DLD1 (cell line): ENCODE data around the gene SYCP2L.
"Not testable (repeated sequence)": the region's sequence is repeated elsewhere in the genome, so short reads cannot be mapped to it uniquely, and the experiment has no call there.

Experiments
- in situ Hi-C: cut with HindIII; loops from 2 replicates; pipeline ENCODE4 v1.10.0; 2017; ENCODE audit warnings: low sequenced_read_pairs

SYCP2L gene

GRCh38 chr6:10954590-10955010 is 67.7 kb downstream of the SYCP2L start:
- in situ Hi-C loops, result no loop called here

DNA sequence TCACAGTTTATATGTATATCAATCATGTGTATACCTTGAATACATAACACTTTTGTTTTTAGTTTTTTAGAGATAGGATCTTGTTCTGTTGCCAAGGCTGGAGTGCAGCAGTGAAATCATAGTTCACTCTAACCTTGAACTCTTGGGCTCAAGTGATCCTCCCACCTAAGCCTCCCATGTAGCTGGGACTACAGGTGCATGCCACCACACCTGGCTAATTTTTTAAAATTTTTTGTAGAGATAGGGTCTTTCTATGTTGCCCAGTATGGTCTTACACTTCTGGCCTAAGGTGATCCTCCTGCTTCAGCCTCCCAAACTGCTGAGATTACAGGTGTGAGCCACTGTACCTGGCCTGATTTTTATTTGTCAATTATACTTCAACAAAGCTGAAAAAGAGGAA is 69.9 kb downstream of the SYCP2L start:
- in situ Hi-C loops, result no loop called here

DNA sequence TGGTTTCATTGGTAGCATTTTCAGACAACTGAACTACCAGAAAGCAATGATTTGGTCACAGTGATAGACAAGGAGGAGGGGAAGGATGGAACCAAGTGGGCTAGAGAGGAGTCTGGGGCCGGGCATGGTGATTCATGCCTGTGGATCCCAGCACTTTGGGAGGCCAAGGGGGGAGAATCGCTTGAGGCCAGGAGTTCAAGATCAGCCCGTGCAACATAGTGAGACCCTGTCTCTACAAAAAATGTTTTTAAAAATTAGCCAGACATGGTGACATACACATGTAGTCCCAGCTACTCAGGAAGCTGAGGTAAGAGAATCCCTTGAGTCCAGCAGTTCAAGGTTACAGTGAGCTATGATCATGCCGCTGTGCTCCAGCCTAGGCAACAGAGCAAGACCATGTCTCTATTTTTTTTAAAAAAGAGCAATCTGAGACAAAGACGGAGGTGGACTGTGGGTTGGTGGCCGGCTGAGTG is 70.6 kb downstream of the SYCP2L start:
- in situ Hi-C loops, result no loop called here

DNA sequence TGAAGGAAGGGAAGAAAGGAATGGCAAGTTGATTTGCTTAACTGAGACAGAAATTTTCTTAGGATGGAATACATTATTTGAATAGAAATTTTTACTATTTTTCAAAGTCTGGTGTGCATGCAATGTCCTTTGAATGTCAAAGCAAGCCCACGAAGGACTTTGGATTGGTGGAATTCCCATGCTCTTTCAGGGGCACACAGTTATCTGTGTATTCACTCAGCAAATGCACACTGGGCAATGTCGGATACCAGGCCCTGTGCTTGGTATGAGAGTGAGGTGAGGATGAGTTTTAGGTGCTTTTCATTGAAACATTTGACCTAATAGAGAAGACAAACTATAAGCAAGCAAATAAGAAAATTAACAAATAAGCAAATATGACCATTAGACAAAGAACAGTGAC is 73.3 kb downstream of the SYCP2L start:
- in situ Hi-C loops, result no loop called here

DNA sequence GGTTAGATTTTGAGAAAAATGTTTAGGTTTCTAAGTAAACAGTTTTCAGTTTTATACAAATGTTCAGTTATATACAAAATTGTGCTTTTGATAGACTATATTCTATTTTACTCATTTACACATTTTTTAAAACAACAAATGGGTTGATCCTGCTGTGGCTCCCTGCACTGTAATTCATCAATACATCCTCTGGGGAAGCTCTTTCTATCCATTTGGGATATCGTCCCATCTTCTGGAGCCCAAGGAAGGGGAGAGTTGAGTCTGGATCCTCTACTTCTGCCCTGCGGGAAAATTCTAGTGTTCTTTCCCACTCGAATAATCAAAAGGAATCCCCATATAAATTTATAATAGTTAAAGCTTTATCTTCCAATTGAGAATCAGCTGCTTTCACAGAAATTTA is 75.0 kb downstream of the SYCP2L start:
- in situ Hi-C loops, result no loop called here

GRCh38 chr6:10962673-10963072 is 75.8 kb downstream of the SYCP2L start:
- in situ Hi-C loops, result no loop called here

GRCh38 chr6:10963113-10963512 is 76.3 kb downstream of the SYCP2L start:
- in situ Hi-C loops, result no loop called here

- in situ Hi-C loops, result no loop called here
These were observed 77.8 kb downstream of the SYCP2L start for GRCh38 chr6:10964684-10965083.

DNA sequence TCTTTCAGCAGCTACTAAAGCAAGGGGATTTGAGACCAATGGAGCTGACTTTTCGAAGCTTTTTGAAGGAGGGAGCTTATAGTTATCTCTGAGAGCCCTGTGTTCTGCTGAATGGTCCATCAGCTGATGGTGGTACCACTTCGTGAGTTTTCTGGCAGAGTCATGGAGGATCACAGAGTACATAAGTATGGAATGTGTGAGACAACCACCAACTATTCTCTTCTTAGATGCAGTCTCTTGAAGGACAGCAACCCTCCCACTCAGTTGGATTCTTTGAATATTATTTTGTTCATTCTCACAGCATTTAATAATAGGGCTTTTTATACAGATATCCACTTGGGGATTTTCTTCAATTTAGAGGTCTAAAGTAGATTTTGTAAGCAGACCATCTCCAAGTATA is 81.9 kb downstream of the SYCP2L start:
- in situ Hi-C loops, result no loop called here

DNA sequence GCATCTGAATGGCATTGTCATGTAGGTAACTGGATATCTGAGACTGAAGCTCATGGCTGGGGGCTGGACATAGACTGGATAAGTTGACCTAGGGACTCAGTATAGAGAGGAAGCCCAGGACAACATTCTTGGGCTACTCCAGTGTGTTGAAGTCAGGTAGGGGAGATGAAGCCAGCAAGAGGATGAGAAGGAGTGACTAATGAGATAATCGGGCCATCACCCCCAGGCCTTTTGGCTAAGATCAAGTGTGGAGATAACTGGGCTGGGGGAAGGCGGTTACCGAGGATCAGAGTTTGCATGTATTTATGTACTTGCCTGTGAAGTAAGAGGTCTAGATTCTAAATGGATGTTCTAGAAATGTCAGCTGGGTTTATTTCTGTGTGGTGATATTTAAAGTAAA is 83.9 kb downstream of the SYCP2L start:
- in situ Hi-C loops, result no loop called here

DNA sequence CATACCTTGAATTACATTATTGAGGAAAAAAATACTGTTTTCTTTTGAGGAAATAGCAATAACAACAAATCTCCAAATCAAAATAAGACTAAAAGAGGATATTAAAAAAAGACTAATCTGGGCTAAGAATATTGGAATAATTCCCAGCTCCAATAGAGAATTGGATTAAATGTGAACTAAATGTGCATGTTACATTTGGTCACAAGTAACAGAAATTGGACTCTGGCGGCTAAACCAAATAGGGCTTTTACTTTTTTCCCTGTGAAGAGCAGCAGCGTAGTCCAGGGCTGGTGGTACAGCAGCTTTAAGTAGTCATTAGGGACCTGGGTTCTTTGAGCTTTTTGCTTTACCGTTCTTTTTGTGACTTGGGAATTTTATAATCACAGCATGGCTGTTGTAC is 85.3 kb downstream of the SYCP2L start:
- in situ Hi-C loops, result no loop called here

GRCh38 chr6:10976571-10976970 is 89.7 kb downstream of the SYCP2L start:
- in situ Hi-C loops, result no loop called here

DNA sequence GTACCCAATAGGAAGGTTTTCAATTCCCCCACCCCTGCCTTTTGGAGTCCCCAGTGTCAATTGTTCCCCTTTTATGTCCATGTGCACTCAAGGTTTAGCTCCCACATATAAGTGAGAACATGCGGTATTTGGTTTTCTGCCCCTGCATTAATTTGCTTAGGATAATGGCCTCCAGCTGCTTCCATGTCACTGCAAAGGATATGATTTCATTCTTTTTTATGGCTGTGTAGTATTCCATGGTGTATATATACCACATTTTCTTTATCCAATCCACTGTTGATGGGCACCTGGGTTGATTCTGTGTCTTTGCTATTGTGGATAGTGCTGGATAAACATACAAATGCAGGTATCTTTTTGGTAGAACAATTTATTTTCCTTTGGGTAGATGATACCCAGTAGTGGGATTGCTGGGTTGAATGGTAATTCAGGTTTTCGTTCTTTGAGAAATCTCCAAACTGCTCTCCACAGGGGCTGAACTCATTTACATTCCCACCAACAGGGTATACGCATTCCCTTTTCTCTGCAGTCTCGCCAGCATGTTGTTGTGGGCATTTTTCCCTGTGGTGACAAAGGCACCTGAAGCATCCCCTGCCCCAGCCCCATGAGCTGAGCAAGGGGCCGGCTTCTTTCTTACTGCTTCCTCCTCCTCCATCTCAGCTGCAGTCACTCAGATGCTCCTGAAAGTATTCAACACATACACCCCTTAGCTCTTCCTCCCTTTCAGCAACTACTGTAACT is 90.5 kb downstream of the SYCP2L start:
- in situ Hi-C loops, result no loop called here

DNA sequence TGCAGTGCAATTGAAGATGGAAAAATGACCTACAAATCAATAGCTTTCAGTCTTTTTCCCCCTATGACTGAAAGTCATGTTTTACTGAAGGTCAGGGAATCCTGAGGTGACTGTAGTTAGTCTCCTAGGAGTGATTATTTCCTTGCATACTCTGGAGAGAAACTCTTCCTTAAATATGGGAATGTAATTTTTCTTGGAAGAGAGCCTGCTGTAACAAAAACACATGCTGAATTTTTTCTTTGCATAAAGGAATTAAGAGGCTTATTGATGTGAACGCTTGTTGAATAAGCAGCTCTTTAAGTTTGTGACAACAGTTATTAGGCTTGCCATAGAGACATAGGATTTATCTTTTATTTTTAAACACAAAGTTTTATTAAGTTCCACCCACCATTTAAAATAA is 92.8 kb downstream of the SYCP2L start:
- in situ Hi-C loops, result no loop called here

DNA sequence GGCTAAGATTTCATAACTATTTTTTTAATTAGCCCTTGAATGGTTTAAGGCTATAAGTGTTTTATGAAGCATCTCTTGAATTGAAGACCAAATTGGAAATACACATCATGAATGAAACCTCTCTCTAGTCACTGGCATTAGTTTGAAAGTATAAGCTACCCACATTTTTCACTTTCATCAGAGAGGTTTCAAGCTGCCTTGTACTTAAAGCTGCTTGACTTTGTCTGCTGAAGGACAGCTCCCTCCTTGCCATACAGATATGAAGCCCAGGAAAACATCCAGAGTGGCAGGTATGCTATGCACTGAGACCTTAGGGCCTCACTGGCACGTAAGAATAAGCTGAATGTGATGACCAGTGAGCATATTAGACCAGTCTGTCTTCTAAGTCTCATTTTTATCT is 94.6 kb downstream of the SYCP2L start:
- in situ Hi-C loops, result no loop called here

GRCh38 chr6:10984959-10985358 is 98.1 kb downstream of the SYCP2L start:
- in situ Hi-C loops, result not testable (repeated sequence)

DNA sequence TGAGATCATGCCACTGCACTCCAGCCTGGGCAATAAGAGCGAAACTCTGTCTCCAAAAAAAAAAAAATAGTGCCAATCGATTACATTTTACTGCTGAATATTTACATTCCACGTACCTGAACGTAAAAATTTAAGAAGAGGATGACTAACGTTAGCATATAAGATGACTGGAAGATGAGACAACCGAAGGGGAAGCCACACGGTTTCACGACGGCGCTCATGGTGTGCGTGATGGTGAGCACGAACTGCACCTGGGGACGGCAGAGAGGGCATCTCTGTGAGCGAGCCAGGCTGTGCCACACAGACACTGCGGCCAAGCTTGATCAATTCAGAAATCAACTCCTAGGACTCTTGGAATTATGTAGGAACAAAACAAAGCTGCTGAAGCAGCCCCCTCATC is 102.7 kb downstream of the SYCP2L start:
- in situ Hi-C loops, result no loop called here

GRCh38 chr6:10991115-10991514 is 104.3 kb downstream of the SYCP2L start:
- in situ Hi-C loops, result no loop called here

- in situ Hi-C loops, result no loop called here
These were observed 107.0 kb downstream of the SYCP2L start for GRCh38 chr6:10993896-10994295.

- in situ Hi-C loops, result no loop called here
These were observed 108.4 kb downstream of the SYCP2L start for GRCh38 chr6:10995114-10995707.

DNA sequence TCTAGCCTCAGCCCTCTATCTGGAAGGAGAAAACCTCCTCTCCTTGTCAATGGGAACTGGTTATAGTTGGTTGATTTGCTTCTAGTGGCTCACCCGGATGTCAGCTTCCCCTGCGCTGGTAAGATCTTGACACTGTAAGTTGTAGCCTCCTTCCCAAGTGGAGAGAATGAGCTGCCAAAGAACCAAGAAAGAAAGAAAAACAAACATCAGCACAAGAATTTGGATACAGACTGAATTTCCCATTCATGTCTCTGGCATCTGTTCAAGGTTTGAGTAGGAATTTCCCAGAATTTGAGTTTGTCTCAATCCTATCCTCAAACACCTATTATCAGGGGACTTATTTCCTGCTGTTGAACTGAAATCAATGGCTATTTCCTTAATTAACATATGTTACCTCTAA is 113.1 kb downstream of the SYCP2L start:
- in situ Hi-C loops, result no loop called here

DNA sequence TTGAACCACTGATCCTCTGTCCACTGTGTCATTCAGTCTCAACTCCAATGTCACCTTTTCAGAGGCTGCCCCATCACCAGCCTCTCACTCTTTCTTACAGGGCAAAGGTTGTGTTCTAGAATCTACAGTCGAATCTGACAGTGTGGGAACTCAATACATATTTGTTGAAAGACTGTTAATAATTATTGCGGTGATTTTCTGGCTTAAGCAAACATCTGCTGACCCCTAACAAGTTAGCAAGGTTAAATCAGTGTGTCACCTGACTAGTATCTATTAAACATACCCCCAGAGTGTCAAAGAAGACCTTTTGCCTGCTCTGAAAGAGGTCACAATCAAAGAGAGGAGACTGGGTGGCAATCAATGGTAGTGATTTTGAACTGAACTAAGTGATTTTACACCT is 115.3 kb downstream of the SYCP2L start:
- in situ Hi-C loops, result no loop called here

- in situ Hi-C loops, result not testable (repeated sequence)
These were observed 116.4 kb downstream of the SYCP2L start for GRCh38 chr6:11003297-11003696.
